Endothelial cell of umbilical vein (primary cell): ENCODE results near the gene BCL2.

ENCODE experiments used
- EZH2 ChIP-seq: IDR thresholded peaks from 2 replicates; pipeline ENCODE4 v1.6.1; 2012; ENCODE audit warnings: borderline replicate concordance, low read depth, mild to moderate bottlenecking, moderate library complexity, low read length, inconsistent platforms; ENCODE audit not compliant: severe bottlenecking
- MAX ChIP-seq: IDR thresholded peaks from 2 replicates; pipeline ENCODE4 v1.6.1; 2011; ENCODE audit not compliant: insufficient read depth, insufficient read length
- MYC ChIP-seq: IDR thresholded peaks from one replicate; pipeline ENCODE4 v1.6.1; 2011; ENCODE audit warnings: mild to moderate bottlenecking, low read depth, low read length
- TF ChIP-seq, protein P1 (sequence below), 2 donors: IDR thresholded peaks; 1 replicate in 1 of 2; 2 replicates in 1 of 2; pipeline ENCODE4 v1.5.1; 2011; ENCODE audit warnings: low read length in 2 of 2, mild to moderate bottlenecking in 2 of 2, moderate library complexity in 2 of 2, control low read depth in 1 of 2, inconsistent platforms in 1 of 2, low read depth in 1 of 2; ENCODE audit not compliant: insufficient read depth in 1 of 2; ENCODE audit errors: extremely low read depth in 1 of 2

DNA sequence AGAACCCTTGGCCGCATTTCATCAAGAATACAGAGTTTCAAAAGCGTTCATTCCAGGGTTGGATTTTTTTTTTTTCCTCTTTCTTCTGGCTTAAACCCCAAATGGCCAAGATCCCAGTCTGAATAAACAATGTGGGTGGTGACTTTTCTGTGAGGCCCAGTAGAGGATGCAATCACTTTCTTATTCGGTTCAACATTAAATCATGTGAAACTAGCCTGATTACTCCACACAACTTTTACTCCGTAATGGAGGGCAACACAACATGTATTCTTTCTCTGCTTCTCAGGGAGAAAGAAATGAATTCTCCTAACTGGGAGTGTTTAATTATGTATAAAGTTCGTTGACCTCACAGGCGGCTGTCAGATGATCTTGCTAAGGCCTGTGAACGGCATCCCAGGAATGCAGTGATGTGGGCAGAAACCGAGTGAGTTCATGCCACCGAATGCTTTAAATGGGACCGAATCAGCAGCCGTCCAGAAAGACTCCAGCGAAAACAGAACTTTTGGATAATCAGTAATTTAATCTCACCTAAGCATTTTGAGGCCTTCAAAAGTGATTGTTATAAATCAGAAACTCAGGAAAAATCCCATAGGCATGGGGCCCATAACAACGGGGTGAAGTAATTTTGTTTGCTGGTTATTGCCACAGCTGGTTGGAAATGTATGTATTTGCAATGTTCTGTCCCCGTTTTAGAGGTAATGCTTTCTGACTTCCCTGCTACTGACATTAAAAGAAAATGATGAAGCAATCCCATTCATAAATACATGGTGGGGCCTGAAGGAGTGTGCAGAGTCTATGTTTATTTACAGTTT, 81.5 kb downstream of the BCL2 start:
- TF ChIP-seq, protein P1, sequence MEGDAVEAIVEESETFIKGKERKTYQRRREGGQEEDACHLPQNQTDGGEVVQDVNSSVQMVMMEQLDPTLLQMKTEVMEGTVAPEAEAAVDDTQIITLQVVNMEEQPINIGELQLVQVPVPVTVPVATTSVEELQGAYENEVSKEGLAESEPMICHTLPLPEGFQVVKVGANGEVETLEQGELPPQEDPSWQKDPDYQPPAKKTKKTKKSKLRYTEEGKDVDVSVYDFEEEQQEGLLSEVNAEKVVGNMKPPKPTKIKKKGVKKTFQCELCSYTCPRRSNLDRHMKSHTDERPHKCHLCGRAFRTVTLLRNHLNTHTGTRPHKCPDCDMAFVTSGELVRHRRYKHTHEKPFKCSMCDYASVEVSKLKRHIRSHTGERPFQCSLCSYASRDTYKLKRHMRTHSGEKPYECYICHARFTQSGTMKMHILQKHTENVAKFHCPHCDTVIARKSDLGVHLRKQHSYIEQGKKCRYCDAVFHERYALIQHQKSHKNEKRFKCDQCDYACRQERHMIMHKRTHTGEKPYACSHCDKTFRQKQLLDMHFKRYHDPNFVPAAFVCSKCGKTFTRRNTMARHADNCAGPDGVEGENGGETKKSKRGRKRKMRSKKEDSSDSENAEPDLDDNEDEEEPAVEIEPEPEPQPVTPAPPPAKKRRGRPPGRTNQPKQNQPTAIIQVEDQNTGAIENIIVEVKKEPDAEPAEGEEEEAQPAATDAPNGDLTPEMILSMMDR (IDR thresholded peaks at IDR 0.05; ENCODE audit: extremely low read depth in 1 of 2, insufficient read depth in 1 of 2, low read depth in 1 of 2, low read length in 2 of 2) = no peak
- no peak for TF ChIP-seq MAX
- no peak for TF ChIP-seq EZH2
- TF ChIP-seq MYC = no peak
